ENCODE results near the gene MEG3.

DNA sequence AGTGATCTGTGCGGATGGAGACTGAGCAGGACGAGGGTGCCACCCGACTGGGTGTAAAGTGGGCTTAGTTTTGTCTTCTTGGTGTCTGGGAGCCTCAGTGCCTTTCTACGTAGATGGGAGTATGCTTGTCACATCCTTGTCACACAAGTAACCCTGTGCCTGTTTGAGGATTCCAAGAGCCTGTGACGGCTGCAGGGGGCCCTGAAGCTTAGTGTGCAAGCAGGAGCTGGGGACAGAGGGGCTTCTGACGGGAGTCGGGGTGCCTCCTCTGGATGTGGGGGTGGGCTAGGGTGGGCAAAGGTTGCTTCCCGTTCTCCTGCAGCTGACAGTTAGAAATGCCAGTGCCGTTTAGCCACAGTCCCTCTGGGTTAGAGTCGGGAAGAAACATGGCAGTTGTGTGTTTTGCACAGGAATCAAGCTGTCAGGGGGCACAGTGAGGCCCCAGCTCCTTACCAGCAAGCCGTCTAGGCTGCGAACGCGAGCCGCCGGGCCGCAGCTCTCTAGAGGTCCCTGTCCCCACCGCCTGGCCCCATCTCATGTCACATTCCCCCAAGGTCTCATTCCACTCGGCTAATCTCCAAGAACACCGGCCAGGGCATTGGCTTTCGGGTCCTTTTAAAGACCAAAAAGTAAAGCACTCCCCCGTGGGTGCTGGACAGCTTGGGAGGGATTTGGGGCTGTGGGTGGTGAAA lies 70.6 kb downstream of the MEG3 start:
- TF ChIP-seq, protein P1, sequence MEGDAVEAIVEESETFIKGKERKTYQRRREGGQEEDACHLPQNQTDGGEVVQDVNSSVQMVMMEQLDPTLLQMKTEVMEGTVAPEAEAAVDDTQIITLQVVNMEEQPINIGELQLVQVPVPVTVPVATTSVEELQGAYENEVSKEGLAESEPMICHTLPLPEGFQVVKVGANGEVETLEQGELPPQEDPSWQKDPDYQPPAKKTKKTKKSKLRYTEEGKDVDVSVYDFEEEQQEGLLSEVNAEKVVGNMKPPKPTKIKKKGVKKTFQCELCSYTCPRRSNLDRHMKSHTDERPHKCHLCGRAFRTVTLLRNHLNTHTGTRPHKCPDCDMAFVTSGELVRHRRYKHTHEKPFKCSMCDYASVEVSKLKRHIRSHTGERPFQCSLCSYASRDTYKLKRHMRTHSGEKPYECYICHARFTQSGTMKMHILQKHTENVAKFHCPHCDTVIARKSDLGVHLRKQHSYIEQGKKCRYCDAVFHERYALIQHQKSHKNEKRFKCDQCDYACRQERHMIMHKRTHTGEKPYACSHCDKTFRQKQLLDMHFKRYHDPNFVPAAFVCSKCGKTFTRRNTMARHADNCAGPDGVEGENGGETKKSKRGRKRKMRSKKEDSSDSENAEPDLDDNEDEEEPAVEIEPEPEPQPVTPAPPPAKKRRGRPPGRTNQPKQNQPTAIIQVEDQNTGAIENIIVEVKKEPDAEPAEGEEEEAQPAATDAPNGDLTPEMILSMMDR (IDR thresholded peaks at IDR 0.05) = no peak
- no peak for TF ChIP-seq POLR2AphosphoS5 (IDR thresholded peaks at IDR 0.05)
- TF ChIP-seq POLR2A (IDR thresholded peaks at IDR 0.05) = no peak

Measured in suprapubic skin (tissue), 4 donors.